ENCODE data around the gene SPRY1. TPM values are rescaled to one million over a fixed set of nuclear protein-coding genes. Genes with fewer than 3 reads are reported as not detected.
A peak's percentile ranks its signal among the peaks of the same experiment; 100 is the strongest.

Gene SPRY1
- total RNA-seq, 1 experiment from 2014 or later, result 76.3 TPM

- no peak overlapping the region for H2BK15ac ChIP-seq (ENCODE audit: low read depth, low read length)
- no peak overlapping the region for H2BK120ac ChIP-seq (ENCODE audit: low read depth, low read length, poor library complexity, severe bottlenecking)
- H3K79me1 ChIP-seq (ENCODE audit: insufficient read depth, low read depth, low read length, poor library complexity, severe bottlenecking), result peaks cover 3% of the 10 kb centered on the region
- no CpG with 5 or more reads among the region's 41 CpGs for WGBS (ENCODE audit: extremely low coverage, insufficient read length, low lambda C conversion rate)
- no peak overlapping the region for H3K56ac ChIP-seq (ENCODE audit: insufficient read length, low read depth, low read length)
- H2BK20ac ChIP-seq (ENCODE audit: low read depth, low read length, poor library complexity, severe bottlenecking), result no peak overlapping the region
- H3K9me3 ChIP-seq (ENCODE audit: control insufficient read depth, low read depth, low read length), result no peaks in the 10 kb centered on the region
- H3K79me2 ChIP-seq (ENCODE audit: insufficient read depth, low read length), result peaks cover 41% of the 10 kb centered on the region; the same call in 1 of the 2 replicates
- peak overlapping the region; percentile 18 for H3K23ac ChIP-seq (ENCODE audit: insufficient read length, low read depth, low read length)
- H3K36me3 Mint-ChIP-seq (ENCODE audit: insufficient read depth in 1 of 3, low read depth in 3 of 3), result peaks cover 26 to 53% (median 42%) of the 10 kb centered on the region in 3 experiments
- H2BK5ac ChIP-seq (ENCODE audit: insufficient read length, low read length), result no peak overlapping the region
- H4K8ac ChIP-seq (replicated peaks; ENCODE audit: insufficient read length, low read depth, low read length), result no peak overlapping the region
- no peaks in the 10 kb centered on the region for H4K20me1 ChIP-seq (ENCODE audit: control insufficient read depth, insufficient read depth, insufficient read length)
- no peak overlapping the region for H4K5ac ChIP-seq (ENCODE audit: insufficient read length, low read depth, low read length)
- DNase-seq, result peak; percentile 45
- no peaks in the 10 kb centered on the region for H3K27me3 ChIP-seq (ENCODE audit: insufficient read depth, low read length)
- no peak overlapping the region for H4K91ac ChIP-seq (ENCODE audit: insufficient read length, low read depth, low read length)
- no peak overlapping the region for H2AFZ ChIP-seq (ENCODE audit: low read length)
- peak overlapping the region; percentile 97 for H3K4me2 ChIP-seq (ENCODE audit: insufficient read depth, insufficient read length, low read length)
- no peak overlapping the region for H3K27ac ChIP-seq (ENCODE audit: insufficient read length, low read depth, low read length)
- H3K4ac ChIP-seq (ENCODE audit: low read depth, low read length), result no peak overlapping the region; the same call in 1 of the 2 replicates
- H2BK12ac ChIP-seq (ENCODE audit: insufficient read length, low read depth, low read length), result no peak overlapping the region
- peak overlapping the region; percentile 86 for H3K14ac ChIP-seq (ENCODE audit: insufficient read depth, low read length)
- no peak overlapping the region for H2AK5ac ChIP-seq (ENCODE audit: insufficient read length, low read length)
- H3K9ac ChIP-seq (ENCODE audit: extremely low read depth, insufficient read length, low read length), result peak overlapping the region; percentile 93
- TF ChIP-seq CTCF (conservative IDR thresholded peaks at IDR 0.05), result peak; percentile 20; the same call in 2 of the 3 replicates
- H3K18ac ChIP-seq (ENCODE audit: insufficient read length, low read depth, low read length), result peak overlapping the region; percentile 69
- H3K23me2 ChIP-seq (ENCODE audit: insufficient read length, low read depth, low read length, poor library complexity, severe bottlenecking), result peaks cover 20% of the 10 kb centered on the region
- H3K4me1 Mint-ChIP-seq, result peaks cover 40 to 41% of the 10 kb centered on the region in 2 experiments
- H3K27me3 Mint-ChIP-seq (ENCODE audit: low read depth), result no peaks in the 10 kb centered on the region
- H3K9me3 Mint-ChIP-seq, result no peaks in the 10 kb centered on the region; a peak in 2 of 5 replicates
- no peaks in the 10 kb centered on the region for H3K4me1 ChIP-seq (ENCODE audit: insufficient read depth, low read length)
- no peak overlapping the region for H3T11ph ChIP-seq (ENCODE audit: low read length)
- H3K27ac Mint-ChIP-seq, result peak overlapping the region; percentile 83 to 98 (median 95)
- H3K4me3 Mint-ChIP-seq, result peak overlapping the region; percentile 88 to 96
These were observed 2.4 kb downstream of the SPRY1 start for GRCh38 chr4:123398853-123399626.

Data from H9 (cell line).